Astrocyte (in vitro differentiated cells and primary cell): Measurements from ENCODE around the gene PARL.

Source experiments
- EZH2 ChIP-seq: IDR thresholded peaks from 2 replicates; pipeline ENCODE4 v1.6.1; 2012; ENCODE audit warnings: mild to moderate bottlenecking, low read length, inconsistent platforms; ENCODE audit not compliant: insufficient read depth
- TF ChIP-seq, protein P1 (sequence below): IDR thresholded peaks from 2 replicates; pipeline ENCODE4 v1.5.1; 2011; ENCODE audit warnings: low read depth, mild to moderate bottlenecking, inconsistent platforms, low read length, moderate library complexity; ENCODE audit not compliant: insufficient read depth

DNA sequence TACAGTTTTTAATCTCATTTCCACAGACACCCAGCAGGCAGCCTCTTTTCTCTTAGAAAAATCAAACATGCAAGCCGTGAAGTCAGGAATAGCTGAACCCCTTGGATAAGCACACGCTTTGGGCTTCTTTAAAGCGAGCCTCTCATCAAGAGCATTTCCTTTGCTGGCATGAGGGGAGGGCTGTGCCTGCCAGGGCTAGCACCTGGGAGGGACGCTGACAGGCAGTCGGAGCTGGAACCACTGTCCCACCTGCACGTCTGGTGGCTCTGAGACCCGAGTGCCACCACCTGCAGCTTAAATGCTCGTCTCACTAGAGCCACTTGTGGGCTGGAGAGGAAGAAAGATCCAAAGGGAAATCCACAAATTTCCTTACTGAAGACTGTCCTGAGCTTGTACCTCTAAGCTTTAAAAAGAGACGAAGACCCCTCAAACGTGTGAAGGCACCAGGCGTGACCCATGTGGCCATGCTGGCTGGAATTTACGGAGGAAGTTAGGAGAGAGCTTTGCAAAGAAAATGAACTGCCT, 68.7 kb downstream of the PARL start:
- TF ChIP-seq EZH2, result no peak
- TF ChIP-seq, protein P1, sequence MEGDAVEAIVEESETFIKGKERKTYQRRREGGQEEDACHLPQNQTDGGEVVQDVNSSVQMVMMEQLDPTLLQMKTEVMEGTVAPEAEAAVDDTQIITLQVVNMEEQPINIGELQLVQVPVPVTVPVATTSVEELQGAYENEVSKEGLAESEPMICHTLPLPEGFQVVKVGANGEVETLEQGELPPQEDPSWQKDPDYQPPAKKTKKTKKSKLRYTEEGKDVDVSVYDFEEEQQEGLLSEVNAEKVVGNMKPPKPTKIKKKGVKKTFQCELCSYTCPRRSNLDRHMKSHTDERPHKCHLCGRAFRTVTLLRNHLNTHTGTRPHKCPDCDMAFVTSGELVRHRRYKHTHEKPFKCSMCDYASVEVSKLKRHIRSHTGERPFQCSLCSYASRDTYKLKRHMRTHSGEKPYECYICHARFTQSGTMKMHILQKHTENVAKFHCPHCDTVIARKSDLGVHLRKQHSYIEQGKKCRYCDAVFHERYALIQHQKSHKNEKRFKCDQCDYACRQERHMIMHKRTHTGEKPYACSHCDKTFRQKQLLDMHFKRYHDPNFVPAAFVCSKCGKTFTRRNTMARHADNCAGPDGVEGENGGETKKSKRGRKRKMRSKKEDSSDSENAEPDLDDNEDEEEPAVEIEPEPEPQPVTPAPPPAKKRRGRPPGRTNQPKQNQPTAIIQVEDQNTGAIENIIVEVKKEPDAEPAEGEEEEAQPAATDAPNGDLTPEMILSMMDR, result no peak
